Renal cortex interstitium (tissue), 15 donors: ENCODE results near the gene PON1. TPM values are rescaled to one million over a fixed set of nuclear protein-coding genes. Genes with fewer than 3 reads are reported as not detected.

ENCODE experiments used
- DNase-seq, 11 donors: peaks; one replicate each; pipeline ENCODE4 v3.0.0-alpha.2; 2013; ENCODE audit warnings: low read depth in 9 of 11, low spot score in 4 of 11; ENCODE audit errors: extremely low read depth in 1 of 11
- long read RNA-seq, 16 experiments: transcript quantifications; one replicate each; lab custom pipeline, GENCODE V29; 2026
- polyA plus RNA-seq, 3 donors: library from polyadenylated mRNA; unstranded; fragments of 120-200 nt; gene quantifications; one replicate each; pipeline ENCODE4 v1.2.1, GENCODE V29; 2013; ENCODE audit not compliant: insufficient read length in 3 of 3

The PON1 gene
- polyA plus RNA-seq: 1 to 10 TPM in 2 of 3 donors, under 1 TPM in 1; 0.34 to 3.6 (median 1.3) TPM
- long read RNA-seq, donor 1: 0 reads
- long read RNA-seq, donor 2: 0 reads
- long read RNA-seq, donor 3: 0 reads
- long read RNA-seq, donor 4: 0 reads
- long read RNA-seq, donor 5: 0 reads
- long read RNA-seq, donor 6: 0 reads
- long read RNA-seq, donor 7: 0 reads
- long read RNA-seq, donor 8: 0 reads
- long read RNA-seq, donor 9: 0 reads
- long read RNA-seq, donor 10: 0 reads
- long read RNA-seq, donor 11: 0 reads
- long read RNA-seq, donor 12: 0 reads
- long read RNA-seq, donor 13: 0 reads
- long read RNA-seq, donor 14: 0 reads
- long read RNA-seq, donor 15: 0 reads
- long read RNA-seq, donor 16: 0 reads

- no peak for DNase-seq
These were observed at the start of gene PON1 for GRCh38 chr7:95324431-95324830. Gene PON1, minus strand, starts transcription at chr7:95324532. Its CDS starts 57 bp downstream, at chr7:95324475.

GRCh38 chr7:95373323-95373722 is 49.0 kb upstream of the PON1 start:
- DNase-seq: no peak

GRCh38 chr7:95368235-95368634 is 43.9 kb upstream of the PON1 start:
- no peak for DNase-seq

- no peak for DNase-seq
These were observed 43.3 kb upstream of the PON1 start for GRCh38 chr7:95367606-95368005.

GRCh38 chr7:95365151-95365550 is 40.8 kb upstream of the PON1 start:
- no peak for DNase-seq

- DNase-seq: no peak
These were observed 33.3 kb upstream of the PON1 start for GRCh38 chr7:95357623-95358022.

- DNase-seq: no peak
These were observed 18.4 kb upstream of the PON1 start for GRCh38 chr7:95342642-95343307.

GRCh38 chr7:95342029-95342428 is 17.7 kb upstream of the PON1 start:
- DNase-seq: no peak

GRCh38 chr7:95340491-95340890 is 16.2 kb upstream of the PON1 start:
- no peak for DNase-seq

- DNase-seq: no peak
These were observed 14.5 kb upstream of the PON1 start for GRCh38 chr7:95338832-95339231.

- no peak for DNase-seq
These were observed 10.8 kb upstream of the PON1 start for GRCh38 chr7:95335093-95335492.

GRCh38 chr7:95334447-95334846 is 10.1 kb upstream of the PON1 start:
- no peak for DNase-seq

- DNase-seq: no peak
These were observed 6.6 kb upstream of the PON1 start for GRCh38 chr7:95330961-95331337.

- no peak for DNase-seq
These were observed 6.0 kb upstream of the PON1 start for GRCh38 chr7:95330204-95330960.

GRCh38 chr7:95327356-95327755 is 3.0 kb upstream of the PON1 start:
- no peak for DNase-seq

GRCh38 chr7:95323410-95324129 is 762 bp downstream of the PON1 start:
- DNase-seq: no peak

GRCh38 chr7:95322854-95323253 is 1.5 kb downstream of the PON1 start:
- no peak for DNase-seq

- DNase-seq: no peak
These were observed 1.9 kb downstream of the PON1 start for GRCh38 chr7:95322396-95322795.

GRCh38 chr7:95321720-95322119 is 2.6 kb downstream of the PON1 start:
- no peak for DNase-seq
